ENCODE measurements around the gene NMNAT2. TPM values are rescaled to one million over a fixed set of nuclear protein-coding genes. Genes with fewer than 3 reads are reported as not detected.

The NMNAT2 gene
- polyA plus RNA-seq, 1 experiment: 0.19 TPM

DNA sequence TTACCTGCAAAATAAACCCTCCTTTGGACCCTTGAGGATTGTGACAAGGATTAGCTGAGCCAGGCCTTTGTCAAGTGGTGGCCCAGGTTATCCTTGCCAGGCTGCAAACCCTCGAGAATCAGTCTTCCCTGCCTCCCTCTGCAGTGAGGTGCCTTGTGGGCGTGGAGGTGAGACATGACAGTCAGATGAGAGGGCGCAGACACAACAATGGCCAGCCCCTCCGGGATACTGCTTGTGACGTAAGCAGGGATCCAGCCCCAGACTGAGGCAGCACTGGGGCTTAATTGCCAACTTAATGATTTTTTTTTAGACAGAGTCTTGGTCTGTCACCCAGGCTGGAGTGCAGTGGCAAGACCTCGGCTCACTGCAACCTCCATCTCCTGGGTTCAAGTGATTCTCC lies 127.6 kb downstream of the NMNAT2 start:
- Histone ChIP-seq H3K9me3 (ENCODE audit: control insufficient read depth, insufficient read depth, low read length) (peaks cover 4% of the 10 kb centered on the region; the same call in 1 of the 2 replicates), H3K27ac (ENCODE audit: low read depth, low read length) (no peak overlapping the region), H3K27me3 (ENCODE audit: control insufficient read depth, insufficient read depth, low read length) (no peaks in the 10 kb centered on the region), H3K4me3 (ENCODE audit: low read depth, low read length) (no peak overlapping the region)
- TF ChIP-seq, protein P1, sequence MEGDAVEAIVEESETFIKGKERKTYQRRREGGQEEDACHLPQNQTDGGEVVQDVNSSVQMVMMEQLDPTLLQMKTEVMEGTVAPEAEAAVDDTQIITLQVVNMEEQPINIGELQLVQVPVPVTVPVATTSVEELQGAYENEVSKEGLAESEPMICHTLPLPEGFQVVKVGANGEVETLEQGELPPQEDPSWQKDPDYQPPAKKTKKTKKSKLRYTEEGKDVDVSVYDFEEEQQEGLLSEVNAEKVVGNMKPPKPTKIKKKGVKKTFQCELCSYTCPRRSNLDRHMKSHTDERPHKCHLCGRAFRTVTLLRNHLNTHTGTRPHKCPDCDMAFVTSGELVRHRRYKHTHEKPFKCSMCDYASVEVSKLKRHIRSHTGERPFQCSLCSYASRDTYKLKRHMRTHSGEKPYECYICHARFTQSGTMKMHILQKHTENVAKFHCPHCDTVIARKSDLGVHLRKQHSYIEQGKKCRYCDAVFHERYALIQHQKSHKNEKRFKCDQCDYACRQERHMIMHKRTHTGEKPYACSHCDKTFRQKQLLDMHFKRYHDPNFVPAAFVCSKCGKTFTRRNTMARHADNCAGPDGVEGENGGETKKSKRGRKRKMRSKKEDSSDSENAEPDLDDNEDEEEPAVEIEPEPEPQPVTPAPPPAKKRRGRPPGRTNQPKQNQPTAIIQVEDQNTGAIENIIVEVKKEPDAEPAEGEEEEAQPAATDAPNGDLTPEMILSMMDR (IDR thresholded peaks at IDR 0.05; ENCODE audit: low read depth, low read length): no peak
- no peak for DNase-seq (ENCODE audit: low read depth, low spot score)
- POLR2A ChIA-PET: no interaction called here
- CTCF ChIA-PET: interaction anchor here (0.7 to 1.2 kb wide), 3 partner anchors 9 to 13 kb away, joined by 3 to 7 read pairs (median 3); no protein-coding TSS in a partner anchor

DNA sequence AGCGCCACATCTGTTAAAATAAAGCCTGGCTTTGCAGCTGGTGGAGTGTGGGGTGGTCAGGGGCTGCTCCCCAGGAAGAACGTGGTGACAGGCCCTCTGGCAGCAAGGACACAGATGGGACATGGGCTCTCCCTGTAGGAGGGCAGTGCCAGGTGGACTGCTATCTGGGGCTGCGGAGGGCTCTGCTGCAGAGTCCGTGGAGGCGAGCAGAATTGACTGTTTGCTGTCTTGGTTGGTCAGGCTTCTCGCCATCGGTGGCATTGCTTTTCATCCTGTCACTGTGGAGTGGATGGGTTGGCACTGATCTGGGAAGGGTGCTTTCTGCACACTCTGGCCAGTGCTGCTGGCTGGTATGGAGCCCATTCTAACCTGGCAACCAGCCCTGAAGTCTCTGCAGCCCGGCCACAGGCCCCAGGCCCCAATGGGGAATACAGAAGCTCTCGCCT lies 129.1 kb downstream of the NMNAT2 start:
- Histone ChIP-seq H3K27ac (ENCODE audit: low read depth, low read length) (no peak overlapping the region), H3K27me3 (ENCODE audit: control insufficient read depth, insufficient read depth, low read length) (no peaks in the 10 kb centered on the region), H3K4me3 (ENCODE audit: low read depth, low read length) (no peak overlapping the region), H3K9me3 (ENCODE audit: control insufficient read depth, insufficient read depth, low read length) (peaks cover 4% of the 10 kb centered on the region; the same call in 1 of the 2 replicates)
- no peak for DNase-seq (ENCODE audit: low read depth, low spot score)
- TF ChIP-seq, protein P1 (IDR thresholded peaks at IDR 0.05; ENCODE audit: low read depth, low read length): no peak
- POLR2A ChIA-PET: no interaction called here
- CTCF ChIA-PET: no interaction called here

DNA sequence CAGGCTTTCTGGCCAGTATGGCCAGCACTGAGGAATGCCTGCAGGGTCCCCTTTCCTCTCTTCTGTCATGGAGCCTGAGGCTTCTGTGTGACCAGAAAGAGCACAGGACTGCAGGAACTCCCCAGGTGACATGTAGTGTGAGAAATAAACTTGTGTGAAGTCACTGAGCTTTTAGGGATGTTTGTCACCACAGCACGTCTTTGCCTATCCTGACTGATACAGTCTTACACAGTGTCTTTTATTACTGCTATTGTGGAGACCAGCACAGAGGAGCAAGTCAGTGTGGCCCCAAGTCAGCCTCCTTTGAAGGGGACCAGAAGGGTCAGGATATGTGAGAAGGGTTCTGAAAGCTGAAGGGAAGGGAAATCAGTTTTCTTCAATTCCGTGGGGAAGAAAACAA lies 129.6 kb downstream of the NMNAT2 start:
- Histone ChIP-seq H3K9me3 (ENCODE audit: control insufficient read depth, insufficient read depth, low read length) (peaks cover 4% of the 10 kb centered on the region; the same call in 1 of the 2 replicates), H3K27me3 (ENCODE audit: control insufficient read depth, insufficient read depth, low read length) (no peaks in the 10 kb centered on the region), H3K27ac (ENCODE audit: low read depth, low read length) (no peak overlapping the region), H3K4me3 (ENCODE audit: low read depth, low read length) (no peak overlapping the region)
- ChIA-PET CTCF (no interaction called here), POLR2A (no interaction called here)
- TF ChIP-seq, protein P1 (IDR thresholded peaks at IDR 0.05; ENCODE audit: low read depth, low read length): no peak
- no peak for DNase-seq (ENCODE audit: low read depth, low spot score)

DNA sequence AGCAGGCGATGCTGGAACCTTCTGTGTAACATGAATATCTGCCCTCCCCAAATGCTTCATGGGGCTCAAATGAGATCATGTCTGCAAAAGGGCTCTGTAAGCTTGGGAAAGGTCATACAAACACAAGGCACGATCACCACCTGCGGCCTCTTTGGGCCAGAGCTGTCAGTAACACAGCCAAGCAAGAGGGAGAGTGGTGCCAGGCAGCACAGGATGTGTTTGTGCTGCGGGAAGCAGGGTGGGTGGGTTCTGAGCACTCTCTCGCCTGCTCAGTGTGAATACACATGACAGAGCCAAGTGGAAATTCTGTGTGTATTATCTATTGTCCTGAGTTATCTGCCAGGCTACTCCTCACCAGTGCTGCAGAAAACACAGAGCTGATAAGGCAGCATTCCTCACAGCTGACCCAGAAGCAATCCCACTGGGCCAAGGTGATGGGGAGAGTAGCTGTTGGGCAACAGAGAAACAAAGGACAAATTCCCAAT lies 130.9 kb downstream of the NMNAT2 start:
- Histone ChIP-seq H3K27ac (ENCODE audit: low read depth, low read length) (no peak overlapping the region), H3K4me3 (ENCODE audit: low read depth, low read length) (no peak overlapping the region), H3K27me3 (ENCODE audit: control insufficient read depth, insufficient read depth, low read length) (no peaks in the 10 kb centered on the region), H3K9me3 (ENCODE audit: control insufficient read depth, insufficient read depth, low read length) (peaks cover 4% of the 10 kb centered on the region; the same call in 1 of the 2 replicates)
- DNase-seq (ENCODE audit: low read depth, low spot score): no peak
- TF ChIP-seq, protein P1 (IDR thresholded peaks at IDR 0.05; ENCODE audit: low read depth, low read length): no peak
- POLR2A ChIA-PET: interaction anchor here (0.7 kb wide), 1 partner anchor 161 kb away, joined by 3 read pairs; no protein-coding TSS in a partner anchor
- CTCF ChIA-PET: interaction anchor here (1.6 kb wide), 1 partner anchor 324 kb away, joined by 5 read pairs; no protein-coding TSS in a partner anchor

DNA sequence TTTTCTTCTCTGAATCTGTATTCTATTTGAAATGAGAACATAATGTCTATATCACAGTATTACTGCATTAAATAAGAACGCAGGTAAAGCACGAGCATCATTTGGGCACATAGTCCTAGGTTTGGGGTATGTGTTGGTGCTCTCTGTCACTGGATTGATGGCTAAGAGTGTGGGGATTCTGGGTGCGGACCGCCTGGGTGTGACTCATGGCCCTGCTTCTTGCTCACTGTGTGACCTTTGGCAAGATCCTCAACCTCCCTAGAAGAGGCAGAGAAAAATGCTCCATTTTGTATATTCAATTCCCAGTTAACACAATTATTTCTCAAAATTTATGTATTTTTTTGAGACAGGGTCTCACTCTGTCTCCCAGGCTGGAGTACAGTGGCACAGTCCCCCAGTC lies 132.4 kb downstream of the NMNAT2 start:
- ChIA-PET CTCF (interaction anchor here (0.6 kb wide), 1 partner anchor 253 kb away, joined by 3 read pairs; no protein-coding TSS in a partner anchor), POLR2A (no interaction called here)
- no peak for DNase-seq (ENCODE audit: low read depth, low spot score)
- Histone ChIP-seq H3K27ac (ENCODE audit: low read depth, low read length) (no peak overlapping the region), H3K4me3 (ENCODE audit: low read depth, low read length) (no peak overlapping the region), H3K27me3 (ENCODE audit: control insufficient read depth, insufficient read depth, low read length) (no peaks in the 10 kb centered on the region), H3K9me3 (ENCODE audit: control insufficient read depth, insufficient read depth, low read length) (peaks cover 4% of the 10 kb centered on the region; the same call in 1 of the 2 replicates)
- TF ChIP-seq, protein P1 (IDR thresholded peaks at IDR 0.05; ENCODE audit: low read depth, low read length): no peak

All from AG04450 (cell line).